ENCODE data around the gene VWC2L. TPM values are rescaled to one million over a fixed set of nuclear protein-coding genes. Genes with fewer than 3 reads are reported as not detected.

The VWC2L gene
- total and polyA plus RNA-seq, 7 donors = 0.28 TPM; not detected in 6

DNA sequence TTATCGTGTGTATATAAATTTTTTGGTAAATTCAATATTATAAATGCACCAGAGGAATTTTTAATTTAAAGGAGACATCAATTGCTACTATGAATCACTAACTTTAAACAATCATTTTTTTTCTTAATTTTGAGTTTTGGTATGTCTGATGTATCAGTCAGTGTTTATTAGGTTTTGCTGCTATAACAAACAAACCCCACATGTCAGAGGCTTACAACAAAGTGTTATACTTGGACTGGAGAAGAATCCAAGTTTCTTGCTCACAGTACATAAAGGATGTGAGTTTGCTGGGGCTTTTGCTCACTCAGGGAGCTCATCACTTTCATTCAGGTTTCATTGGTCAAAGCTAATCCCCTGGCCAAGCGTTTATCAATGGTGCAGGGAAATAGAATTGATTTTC, 81.8 kb downstream of the VWC2L start:
- Histone ChIP-seq H3K4me1 (peaks cover 0 to 9% (median 4%) of the 10 kb centered on the region in 4 donors), H3K27me3 (no peaks in the 10 kb centered on the region), H3K36me3 (no peaks in the 10 kb centered on the region), H3K4me3 (no peak overlapping the region), H3K9me3 (peaks cover 0 to 4% (median 0%) of the 10 kb centered on the region in 4 donors), H3K27ac (no peak overlapping the region)
- 92% methylated on average over 2 of the region's 2 CpGs for WGBS, 2 donors
- no peak for DNase-seq
- intact Hi-C loops (cut with DNase I) = no loop called here
- TF ChIP-seq EP300 (IDR thresholded peaks at IDR 0.05) = no peak
- no peak for TF ChIP-seq POLR2AphosphoS5 (IDR thresholded peaks at IDR 0.05)
- TF ChIP-seq POLR2A (IDR thresholded peaks at IDR 0.05) = no peak
- TF ChIP-seq, protein P1, sequence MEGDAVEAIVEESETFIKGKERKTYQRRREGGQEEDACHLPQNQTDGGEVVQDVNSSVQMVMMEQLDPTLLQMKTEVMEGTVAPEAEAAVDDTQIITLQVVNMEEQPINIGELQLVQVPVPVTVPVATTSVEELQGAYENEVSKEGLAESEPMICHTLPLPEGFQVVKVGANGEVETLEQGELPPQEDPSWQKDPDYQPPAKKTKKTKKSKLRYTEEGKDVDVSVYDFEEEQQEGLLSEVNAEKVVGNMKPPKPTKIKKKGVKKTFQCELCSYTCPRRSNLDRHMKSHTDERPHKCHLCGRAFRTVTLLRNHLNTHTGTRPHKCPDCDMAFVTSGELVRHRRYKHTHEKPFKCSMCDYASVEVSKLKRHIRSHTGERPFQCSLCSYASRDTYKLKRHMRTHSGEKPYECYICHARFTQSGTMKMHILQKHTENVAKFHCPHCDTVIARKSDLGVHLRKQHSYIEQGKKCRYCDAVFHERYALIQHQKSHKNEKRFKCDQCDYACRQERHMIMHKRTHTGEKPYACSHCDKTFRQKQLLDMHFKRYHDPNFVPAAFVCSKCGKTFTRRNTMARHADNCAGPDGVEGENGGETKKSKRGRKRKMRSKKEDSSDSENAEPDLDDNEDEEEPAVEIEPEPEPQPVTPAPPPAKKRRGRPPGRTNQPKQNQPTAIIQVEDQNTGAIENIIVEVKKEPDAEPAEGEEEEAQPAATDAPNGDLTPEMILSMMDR (IDR thresholded peaks at IDR 0.05) = no peak

GRCh38 chr2:214497489-214497888, 86.6 kb downstream of the VWC2L start:
- TF ChIP-seq POLR2A (IDR thresholded peaks at IDR 0.05) = no peak
- TF ChIP-seq POLR2AphosphoS5 (IDR thresholded peaks at IDR 0.05) = no peak
- TF ChIP-seq EP300 (IDR thresholded peaks at IDR 0.05) = no peak
- TF ChIP-seq, protein P1 (IDR thresholded peaks at IDR 0.05) = no peak
- intact Hi-C loops (cut with DNase I) = no loop called here
- peaks cover 0 to 4% (median 0%) of the 10 kb centered on the region in 4 donors for H3K9me3 ChIP-seq
- no peak for DNase-seq
- H3K27ac ChIP-seq = no peak overlapping the region
- no peaks in the 10 kb centered on the region for H3K27me3 ChIP-seq
- peaks cover 0 to 10% (median 4%) of the 10 kb centered on the region in 4 donors for H3K4me1 ChIP-seq
- WGBS, 2 donors = 80 to 83% methylated on average over 3 of the region's 3 CpGs
- no peaks in the 10 kb centered on the region for H3K36me3 ChIP-seq
- H3K4me3 ChIP-seq = no peak overlapping the region

DNA sequence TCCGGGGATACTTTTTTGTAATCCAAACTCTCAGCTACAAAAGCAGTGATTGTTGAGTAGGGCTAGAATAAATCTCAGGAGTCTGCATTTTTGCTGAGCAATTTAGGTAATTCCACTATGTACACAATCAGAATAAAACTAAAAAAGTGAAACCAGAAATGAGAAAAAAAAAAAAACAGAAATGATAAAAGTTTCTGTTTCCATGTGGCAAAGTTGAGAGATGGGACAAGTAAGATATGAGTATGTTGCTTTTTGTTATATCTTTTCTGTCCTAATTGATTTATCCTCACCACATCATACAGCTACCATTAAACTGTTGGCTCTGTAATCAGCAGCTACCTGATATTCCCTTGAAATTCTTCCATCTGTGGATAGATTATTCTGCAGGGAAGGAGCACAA, 92.7 kb downstream of the VWC2L start:
- intact Hi-C loops (cut with DNase I) = no loop called here

GRCh38 chr2:214504599-214505376, 93.9 kb downstream of the VWC2L start:
- H3K36me3 ChIP-seq = no peaks in the 10 kb centered on the region
- no peak for TF ChIP-seq POLR2A (IDR thresholded peaks at IDR 0.05)
- TF ChIP-seq EP300 (IDR thresholded peaks at IDR 0.05) = no peak
- TF ChIP-seq, protein P1 (IDR thresholded peaks at IDR 0.05) = no peak
- TF ChIP-seq POLR2AphosphoS5 (IDR thresholded peaks at IDR 0.05) = no peak
- intact Hi-C loops (cut with DNase I) = no loop called here
- H3K4me1 ChIP-seq = peaks cover 0 to 4% (median 0%) of the 10 kb centered on the region in 4 donors
- H3K27me3 ChIP-seq = no peaks in the 10 kb centered on the region
- H3K27ac ChIP-seq = no peak overlapping the region
- H3K4me3 ChIP-seq = no peak overlapping the region
- peaks cover 0 to 2% (median 0%) of the 10 kb centered on the region in 4 donors for H3K9me3 ChIP-seq
- whole genome bisulfite sequencing, 2 donors = 72 to 79% methylated on average over 8 of the region's 8 CpGs
- DNase-seq = no peak

More for the DNA sequence above, 92.7 kb downstream of the VWC2L start:
- no peak overlapping the region for H3K4me3 ChIP-seq
- WGBS, 2 donors = 73 to 78% methylated on average over 1 of the region's 1 CpG
- TF ChIP-seq EP300 (IDR thresholded peaks at IDR 0.05) = no peak
- no peak for TF ChIP-seq POLR2AphosphoS5 (IDR thresholded peaks at IDR 0.05)
- TF ChIP-seq, protein P1 (IDR thresholded peaks at IDR 0.05) = no peak
- no peak for TF ChIP-seq POLR2A (IDR thresholded peaks at IDR 0.05)
- DNase-seq = no peak
- peaks cover 0 to 4% (median 0%) of the 10 kb centered on the region in 4 donors for H3K4me1 ChIP-seq
- no peaks in the 10 kb centered on the region for H3K36me3 ChIP-seq
- peaks cover 0 to 2% (median 0%) of the 10 kb centered on the region in 4 donors for H3K9me3 ChIP-seq
- no peaks in the 10 kb centered on the region for H3K27me3 ChIP-seq
- no peak overlapping the region for H3K27ac ChIP-seq

Data from sigmoid colon (tissue), 7 donors.